Activated CD8-positive, alpha-beta memory T cell treated with anti-CD3 and anti-CD28 coated beads, Interleukin-2, amount 50 U/mL, for 4 hours (primary cell): ENCODE measurements around the gene NPSR1.

Experiments
- DNase-seq: peaks from one replicate; pipeline ENCODE4 v3.0.0-alpha.2; 2020

Gene NPSR1

GRCh38 chr7:34723338-34723737, 65.3 kb downstream of the NPSR1 start:
- DNase-seq: no peak

GRCh38 chr7:34723866-34724490, 66.0 kb downstream of the NPSR1 start:
- no peak for DNase-seq

GRCh38 chr7:34726221-34726620, 68.2 kb downstream of the NPSR1 start:
- no peak for DNase-seq

GRCh38 chr7:34727464-34727995, 69.5 kb downstream of the NPSR1 start:
- no peak for DNase-seq

- no peak for DNase-seq
Observed at GRCh38 chr7:34728156-34728555, 70.1 kb downstream of the NPSR1 start.

- no peak for DNase-seq
Observed at GRCh38 chr7:34734771-34735170, 76.8 kb downstream of the NPSR1 start.

- DNase-seq: no peak
Observed at GRCh38 chr7:34735526-34735925, 77.5 kb downstream of the NPSR1 start.

GRCh38 chr7:34739651-34740300, 81.8 kb downstream of the NPSR1 start:
- no peak for DNase-seq

- no peak for DNase-seq
Observed at GRCh38 chr7:34740840-34741239, 82.8 kb downstream of the NPSR1 start.

GRCh38 chr7:34747176-34747781, 89.3 kb downstream of the NPSR1 start:
- DNase-seq: no peak

GRCh38 chr7:34747867-34748727, 90.1 kb downstream of the NPSR1 start:
- DNase-seq: no peak

GRCh38 chr7:34748728-34749089, 90.7 kb downstream of the NPSR1 start:
- DNase-seq: no peak

GRCh38 chr7:34749446-34749845, 91.4 kb downstream of the NPSR1 start:
- no peak for DNase-seq

GRCh38 chr7:34750209-34750608, 92.2 kb downstream of the NPSR1 start:
- DNase-seq: no peak

- no peak for DNase-seq
Observed at GRCh38 chr7:34750636-34751035, 92.6 kb downstream of the NPSR1 start.

GRCh38 chr7:34751725-34752643, 94.0 kb downstream of the NPSR1 start:
- no peak for DNase-seq

- no peak for DNase-seq
Observed at GRCh38 chr7:34752929-34753328, 94.9 kb downstream of the NPSR1 start.

GRCh38 chr7:34755008-34755407, 97.0 kb downstream of the NPSR1 start:
- DNase-seq: no peak

- DNase-seq: no peak
Observed at GRCh38 chr7:34756025-34756437, 98.0 kb downstream of the NPSR1 start.

GRCh38 chr7:34756691-34757090, 98.7 kb downstream of the NPSR1 start:
- no peak for DNase-seq

- DNase-seq: no peak
Observed at GRCh38 chr7:34757570-34758110, 99.6 kb downstream of the NPSR1 start.

GRCh38 chr7:34758111-34758601, 100.1 kb downstream of the NPSR1 start:
- no peak for DNase-seq
